Activated CD4-positive, alpha-beta T cell treated with anti-CD3 and anti-CD28 coated beads, Interleukin-2, amount 10 ng/mL, durations not matched to agents 7 days and 5 days (primary cell): ENCODE measurements around the gene CELSR1. TPM values are rescaled to one million over a fixed set of nuclear protein-coding genes. Genes with fewer than 3 reads are reported as not detected.

Experiments
- CTCF ChIA-PET: fragments of 350-600 bp; sonication (Branson Sonifier 250); formaldehyde crosslinking; loops from one replicate; lab custom pipeline; 2021; ENCODE audit warnings: antibody characterized with exemption; lab: Charles Lee
- POLR2A ChIA-PET: fragments of 350-600 bp; sonication (Branson Sonifier 250); formaldehyde crosslinking; loops from one replicate; lab custom pipeline; 2021; ENCODE audit warnings: antibody characterized with exemption; lab: Charles Lee
- DNase-seq: peaks from one replicate; pipeline ENCODE4 v3.0.0-alpha.2; 2020
- H3K27ac Mint-ChIP-seq: one replicate; pipeline ENCODE4 v1.8.0; 2021; ENCODE audit warnings: mild to moderate bottlenecking, moderate library complexity, mixed read lengths
- H3K27me3 Mint-ChIP-seq: one replicate; pipeline ENCODE4 v1.8.0; 2021; ENCODE audit warnings: mixed read lengths
- H3K36me3 Mint-ChIP-seq: one replicate; pipeline ENCODE4 v1.8.0; 2021; ENCODE audit warnings: low read depth, mixed read lengths
- H3K4me1 Mint-ChIP-seq: one replicate; pipeline ENCODE4 v1.8.0; 2021; ENCODE audit warnings: mixed read lengths
- H3K4me3 Mint-ChIP-seq: one replicate; pipeline ENCODE4 v1.8.0; 2021; ENCODE audit warnings: mild to moderate bottlenecking, moderate library complexity, mixed read lengths
- H3K9me3 Mint-ChIP-seq: one replicate; pipeline ENCODE4 v1.8.0; 2021; ENCODE audit warnings: mixed read lengths
- total RNA-seq, 2 experiments: library from RNA; stranded (reverse); gene quantifications; one replicate each; pipeline ENCODE4 v1.2.3, GENCODE V29; 2021

CELSR1 gene
- total RNA-seq, 2 experiments from 2014 or later, result 0.20 to 0.23 TPM

DNA sequence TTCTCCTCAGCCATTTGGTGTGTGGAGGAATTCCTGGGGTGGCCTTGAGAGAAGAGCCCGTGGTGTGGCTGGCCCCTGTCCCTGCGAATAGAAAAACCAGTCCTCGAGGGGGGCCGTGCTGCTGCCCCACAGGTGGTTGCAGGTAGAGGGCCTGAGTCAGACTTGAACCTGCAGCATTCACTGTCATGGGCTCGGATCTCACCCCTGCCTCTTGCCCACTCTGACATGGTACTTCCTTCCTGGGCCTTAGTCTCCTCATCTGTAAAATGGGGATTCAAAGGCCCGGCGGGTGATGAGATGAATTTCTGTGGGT is 182.5 kb downstream of the CELSR1 start:
- H3K27ac Mint-ChIP-seq, result no peak overlapping the region
- ChIA-PET CTCF (interaction anchor here (0.8 to 1.8 kb wide), 2 partner anchors 13 kb away, joined by 4 to 9 read pairs; no protein-coding TSS in a partner anchor), POLR2A (no interaction called here)
- H3K36me3 Mint-ChIP-seq, result peaks cover 16% of the 10 kb centered on the region
- H3K4me1 Mint-ChIP-seq, result no peaks in the 10 kb centered on the region
- H3K9me3 Mint-ChIP-seq, result no peaks in the 10 kb centered on the region
- no peaks in the 10 kb centered on the region for H3K27me3 Mint-ChIP-seq
- H3K4me3 Mint-ChIP-seq, result no peak overlapping the region
- DNase-seq, result no peak

GRCh38 chr22:46354176-46354992 is 183.0 kb downstream of the CELSR1 start:
- POLR2A ChIA-PET, result no interaction called here
- peaks cover 18% of the 10 kb centered on the region for H3K36me3 Mint-ChIP-seq
- no peaks in the 10 kb centered on the region for H3K4me1 Mint-ChIP-seq

GRCh38 chr22:46353483-46354105 is 183.8 kb downstream of the CELSR1 start:
- POLR2A ChIA-PET, result no interaction called here
- no peak overlapping the region for H3K27ac Mint-ChIP-seq
- no peak for DNase-seq
- H3K9me3 Mint-ChIP-seq, result no peaks in the 10 kb centered on the region
- H3K27me3 Mint-ChIP-seq, result no peaks in the 10 kb centered on the region
- peaks cover 20% of the 10 kb centered on the region for H3K36me3 Mint-ChIP-seq
- no peak overlapping the region for H3K4me3 Mint-ChIP-seq
- no peaks in the 10 kb centered on the region for H3K4me1 Mint-ChIP-seq
- CTCF ChIA-PET, result no interaction called here

More at GRCh38 chr22:46354176-46354992, 183.0 kb downstream of the CELSR1 start:
- Mint-ChIP-seq H3K27ac (no peak overlapping the region), H3K27me3 (no peaks in the 10 kb centered on the region), H3K9me3 (no peaks in the 10 kb centered on the region), H3K4me3 (no peak overlapping the region)
- CTCF ChIA-PET, result interaction anchor here (0.8 kb wide), 1 partner anchor 14 kb away, joined by 4 read pairs; no protein-coding TSS in a partner anchor
- no peak for DNase-seq

DNA sequence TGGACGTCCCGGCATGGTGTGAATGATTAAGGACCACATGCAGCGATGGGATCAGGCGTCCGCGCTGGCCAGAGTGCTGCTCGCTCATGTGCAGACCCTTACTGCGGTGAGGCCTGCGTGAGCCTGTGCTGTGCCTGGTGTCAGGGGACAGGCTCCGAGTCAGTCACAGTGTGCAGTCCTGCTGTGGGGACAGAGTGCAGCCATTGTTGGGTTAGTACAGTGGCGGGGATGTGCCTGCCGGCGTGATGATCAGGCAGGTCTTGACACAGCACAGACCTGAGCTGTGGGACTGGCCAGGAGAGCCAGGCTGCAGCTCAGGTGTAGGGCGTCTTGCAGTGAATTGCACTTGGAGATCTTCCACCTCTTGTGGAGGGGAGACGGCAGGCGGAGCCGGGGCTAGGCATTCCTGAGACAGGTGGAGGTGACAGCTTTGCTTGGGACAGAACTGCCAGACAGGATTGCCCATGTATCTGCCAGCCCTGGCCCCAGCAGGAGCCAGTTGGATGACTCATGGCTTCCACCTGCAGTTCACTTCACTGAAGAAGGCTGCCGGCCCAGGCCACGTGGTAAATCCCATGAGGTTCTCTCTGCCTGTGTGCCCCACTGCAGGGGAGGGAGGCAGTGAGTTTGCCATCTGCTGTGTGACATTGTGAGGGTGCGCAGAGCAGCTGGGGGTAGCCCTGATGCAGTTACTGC is 184.6 kb downstream of the CELSR1 start:
- POLR2A ChIA-PET, result no interaction called here
- H3K36me3 Mint-ChIP-seq, result peaks cover 20% of the 10 kb centered on the region

DNA sequence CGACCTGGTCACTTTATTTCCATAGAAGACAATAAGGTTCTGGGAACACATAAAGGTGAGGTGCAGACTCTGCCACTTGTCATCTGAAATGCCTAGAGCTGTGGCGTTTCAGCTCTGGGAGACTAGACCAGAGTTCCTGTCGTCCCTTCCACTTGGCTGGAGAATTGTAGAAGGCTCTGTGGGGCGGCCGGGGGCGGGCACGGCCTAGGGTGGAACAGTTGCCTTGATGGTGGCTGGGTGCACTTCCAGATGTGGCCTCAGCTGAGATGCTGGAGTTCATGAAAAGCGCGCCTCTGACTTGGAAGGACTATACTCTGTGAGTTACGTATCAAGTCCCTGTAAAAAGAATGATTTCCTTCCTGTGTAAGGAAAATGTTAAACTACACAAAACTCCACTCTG is 185.1 kb downstream of the CELSR1 start:
- H3K4me3 Mint-ChIP-seq, result no peak overlapping the region
- H3K4me1 Mint-ChIP-seq, result no peaks in the 10 kb centered on the region
- DNase-seq, result no peak
- H3K27ac Mint-ChIP-seq, result no peak overlapping the region
- ChIA-PET CTCF (no interaction called here), POLR2A (no interaction called here)
- no peaks in the 10 kb centered on the region for H3K9me3 Mint-ChIP-seq
- peaks cover 20% of the 10 kb centered on the region for H3K36me3 Mint-ChIP-seq
- no peaks in the 10 kb centered on the region for H3K27me3 Mint-ChIP-seq

More for the DNA sequence above, 184.6 kb downstream of the CELSR1 start:
- CTCF ChIA-PET, result no interaction called here
- Mint-ChIP-seq H3K4me3 (no peak overlapping the region), H3K27me3 (no peaks in the 10 kb centered on the region), H3K9me3 (no peaks in the 10 kb centered on the region), H3K27ac (no peak overlapping the region), H3K4me1 (no peaks in the 10 kb centered on the region)
- no peak for DNase-seq

DNA sequence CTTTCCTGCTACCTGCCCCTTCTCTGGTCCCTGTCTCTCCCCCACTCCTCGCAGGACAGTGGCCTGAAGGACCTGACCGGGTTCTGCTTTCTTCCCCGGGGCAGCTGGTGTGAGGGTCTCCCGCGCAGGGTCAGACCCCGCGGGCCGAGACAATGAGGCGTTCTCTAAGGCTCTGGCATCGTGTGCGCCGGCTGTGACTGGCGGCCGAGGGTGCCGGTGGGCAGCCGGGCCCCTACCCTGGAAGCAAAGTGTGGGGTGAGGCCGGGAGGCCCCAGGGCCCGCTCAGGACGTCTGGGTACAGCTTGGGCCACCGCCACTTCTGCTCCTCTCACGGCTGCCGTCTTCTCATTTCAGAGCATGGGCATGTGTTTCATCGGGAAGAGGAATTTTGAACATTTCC is 185.7 kb downstream of the CELSR1 start:
- H3K36me3 Mint-ChIP-seq, result peaks cover 20% of the 10 kb centered on the region

GRCh38 chr22:46351131-46351735 is 186.2 kb downstream of the CELSR1 start:
- Mint-ChIP-seq H3K4me3 (no peak overlapping the region), H3K27me3 (no peaks in the 10 kb centered on the region), H3K36me3 (peaks cover 22% of the 10 kb centered on the region), H3K27ac (no peak overlapping the region), H3K4me1 (no peaks in the 10 kb centered on the region), H3K9me3 (no peaks in the 10 kb centered on the region)
- no peak for DNase-seq
- ChIA-PET CTCF (no interaction called here), POLR2A (interaction anchor here (0.7 kb wide), 1 partner anchor 212 kb away, joined by 5 read pairs; no protein-coding TSS in a partner anchor)

More for the DNA sequence above, 185.7 kb downstream of the CELSR1 start:
- no peaks in the 10 kb centered on the region for H3K4me1 Mint-ChIP-seq
- H3K4me3 Mint-ChIP-seq, result no peak overlapping the region
- H3K27ac Mint-ChIP-seq, result no peak overlapping the region
- no peaks in the 10 kb centered on the region for H3K9me3 Mint-ChIP-seq
- no peak for DNase-seq
- no peaks in the 10 kb centered on the region for H3K27me3 Mint-ChIP-seq
- ChIA-PET POLR2A (interaction anchor here (0.7 kb wide), 1 partner anchor 211 kb away, joined by 5 read pairs; no protein-coding TSS in a partner anchor), CTCF (no interaction called here)

DNA sequence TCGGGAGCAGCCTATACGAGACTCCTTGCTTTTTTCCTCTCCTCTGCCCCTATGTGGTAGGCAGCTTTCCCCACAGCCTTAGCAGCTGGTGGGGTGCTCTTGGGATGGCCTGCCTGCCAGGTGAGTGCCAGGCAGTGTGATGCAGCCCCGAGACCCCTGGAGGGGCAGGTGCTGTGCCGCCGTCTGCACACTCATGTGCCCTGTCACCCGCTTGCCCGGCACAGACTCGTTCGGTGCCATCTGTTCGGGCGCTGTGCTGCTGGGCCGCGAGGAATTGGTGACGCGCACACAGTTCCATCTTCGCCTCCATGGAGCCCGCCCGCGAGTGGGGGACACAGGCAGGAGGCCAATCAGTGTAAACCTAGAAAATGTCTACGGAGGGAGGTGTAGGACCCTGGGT is 186.8 kb downstream of the CELSR1 start:
- ChIA-PET POLR2A (no interaction called here), CTCF (no interaction called here)
- Mint-ChIP-seq H3K4me3 (no peak overlapping the region), H3K27me3 (no peaks in the 10 kb centered on the region), H3K4me1 (no peaks in the 10 kb centered on the region), H3K27ac (no peak overlapping the region), H3K36me3 (peaks cover 26% of the 10 kb centered on the region), H3K9me3 (no peaks in the 10 kb centered on the region)
- no peak for DNase-seq

GRCh38 chr22:46350121-46350520 is 187.3 kb downstream of the CELSR1 start:
- H3K4me3 Mint-ChIP-seq, result no peak overlapping the region
- H3K27ac Mint-ChIP-seq, result no peak overlapping the region
- CTCF ChIA-PET, result interaction anchor here (0.6 to 0.9 kb wide), 2 partner anchors 18 to 24 kb away, joined by 3 to 4 read pairs; no protein-coding TSS in a partner anchor
- POLR2A ChIA-PET, result no interaction called here
- H3K4me1 Mint-ChIP-seq, result no peaks in the 10 kb centered on the region
- H3K36me3 Mint-ChIP-seq, result peaks cover 23% of the 10 kb centered on the region
- no peak for DNase-seq
- no peaks in the 10 kb centered on the region for H3K27me3 Mint-ChIP-seq
- no peaks in the 10 kb centered on the region for H3K9me3 Mint-ChIP-seq

DNA sequence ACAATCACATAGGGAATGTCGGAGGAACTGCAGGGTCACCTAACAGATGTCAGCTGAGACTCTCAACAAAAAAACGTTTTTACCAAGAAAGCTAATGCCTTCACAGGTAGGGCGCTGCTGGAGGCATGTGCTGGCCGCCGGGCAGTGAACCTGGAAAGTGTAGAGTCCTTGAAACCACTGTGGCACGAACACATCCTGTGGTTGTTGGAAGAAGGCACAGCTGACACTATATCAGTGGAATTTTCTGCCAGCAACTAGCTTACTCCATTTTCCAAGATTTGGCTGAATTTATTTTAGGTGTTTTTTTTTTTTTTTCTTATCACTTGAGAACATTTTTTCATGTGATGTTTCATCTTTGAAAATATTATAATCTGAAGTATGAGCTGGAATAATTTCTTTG is 187.7 kb downstream of the CELSR1 start:
- Mint-ChIP-seq H3K36me3 (peaks cover 22% of the 10 kb centered on the region), H3K27ac (no peak overlapping the region), H3K27me3 (no peaks in the 10 kb centered on the region), H3K4me3 (no peak overlapping the region), H3K9me3 (no peaks in the 10 kb centered on the region), H3K4me1 (no peaks in the 10 kb centered on the region)
- ChIA-PET CTCF (interaction anchor here (0.6 to 0.9 kb wide), 2 partner anchors 18 to 23 kb away, joined by 3 to 4 read pairs; no protein-coding TSS in a partner anchor), POLR2A (no interaction called here)
- DNase-seq, result no peak

GRCh38 chr22:46349238-46349637 is 188.2 kb downstream of the CELSR1 start:
- H3K4me1 Mint-ChIP-seq, result no peaks in the 10 kb centered on the region
- no peaks in the 10 kb centered on the region for H3K27me3 Mint-ChIP-seq
- CTCF ChIA-PET, result interaction anchor here (0.6 to 0.9 kb wide), 2 partner anchors 18 to 23 kb away, joined by 3 to 4 read pairs; no protein-coding TSS in a partner anchor
- H3K36me3 Mint-ChIP-seq, result peaks cover 24% of the 10 kb centered on the region
- H3K9me3 Mint-ChIP-seq, result no peaks in the 10 kb centered on the region
- POLR2A ChIA-PET, result no interaction called here
- DNase-seq, result no peak
- no peak overlapping the region for H3K27ac Mint-ChIP-seq
- H3K4me3 Mint-ChIP-seq, result no peak overlapping the region

GRCh38 chr22:46348099-46348695 is 189.2 kb downstream of the CELSR1 start:
- POLR2A ChIA-PET, result no interaction called here

More at GRCh38 chr22:46348099-46348695, 189.2 kb downstream of the CELSR1 start:
- Mint-ChIP-seq H3K36me3 (peaks cover 30% of the 10 kb centered on the region), H3K27me3 (no peaks in the 10 kb centered on the region), H3K27ac (no peak overlapping the region), H3K4me3 (no peak overlapping the region), H3K9me3 (no peaks in the 10 kb centered on the region), H3K4me1 (no peaks in the 10 kb centered on the region)
- no peak for DNase-seq
- CTCF ChIA-PET, result no interaction called here
